Aorta (tissue), 5 donors: ENCODE measurements around the gene CCNT1. TPM values are rescaled to one million over a fixed set of nuclear protein-coding genes. Genes with fewer than 3 reads are reported as not detected.
"Not testable (repeated sequence)": the region's sequence is repeated elsewhere in the genome, so short reads cannot be mapped to it uniquely, and the experiment has no call there.

Experiments used
- ATAC-seq: fragments of 200-7000 bp; cut with Tn5 transposase; one replicate; pipeline ENCODE4 v1.9.1; 2022; ENCODE audit warnings: moderate library complexity; ENCODE audit not compliant: low FRiP score
- DNase-seq, 2 donors: peaks; one replicate each; pipeline ENCODE4 v3.0.0-alpha.2; 2020
- H3K27ac ChIP-seq, 2 donors: one replicate each; pipeline ENCODE4 v1.5.1; 2013; ENCODE audit warnings: low read length in 2 of 2, mild to moderate bottlenecking in 2 of 2, moderate library complexity in 2 of 2, control low read depth in 1 of 2, inconsistent platforms in 1 of 2, low read depth in 1 of 2
- H3K27me3 ChIP-seq, 2 donors: one replicate each; pipeline ENCODE4 v1.6.1; 2013; ENCODE audit warnings: control low read depth in 1 of 2, low read length in 1 of 2, mild to moderate bottlenecking in 1 of 2, moderate library complexity in 1 of 2; ENCODE audit not compliant: insufficient read depth in 2 of 2, control insufficient read depth in 1 of 2
- H3K36me3 ChIP-seq, 2 donors: one replicate each; pipeline ENCODE4 v1.6.1; 2013; ENCODE audit warnings: control low read depth in 1 of 2, low read length in 1 of 2, mild to moderate bottlenecking in 1 of 2; ENCODE audit not compliant: insufficient read depth in 2 of 2, control insufficient read depth in 1 of 2
- H3K4me1 ChIP-seq, 2 donors: one replicate each; pipeline ENCODE4 v1.6.1; 2013; ENCODE audit warnings: low read length in 2 of 2, control low read depth in 1 of 2, mild to moderate bottlenecking in 1 of 2, moderate library complexity in 1 of 2; ENCODE audit not compliant: insufficient read depth in 2 of 2, control insufficient read depth in 1 of 2
- H3K4me3 ChIP-seq, 2 donors: one replicate each; pipeline ENCODE4 v1.5.1; 2013; ENCODE audit warnings: low read length in 2 of 2, control low read depth in 1 of 2, mild to moderate bottlenecking in 1 of 2
- H3K9me3 ChIP-seq: one replicate; pipeline ENCODE4 v1.6.1; 2013; ENCODE audit warnings: mild to moderate bottlenecking, low read length; ENCODE audit not compliant: control insufficient read depth
- whole genome bisulfite sequencing, 2 donors: extraction: QIAGEN DNeasy Blood & Tissue Kit; methylation state at CpG; one replicate each; pipeline ENCODE4 v1.1.7; 2013; 5-methylcytosine and 5-hydroxymethylcytosine counted together
- intact Hi-C, 2 donors: fragments of 100-400 bp; cut with DNase I; formaldehyde crosslinking; loops; one replicate each; pipeline versions ENCODE4 v1.14.2 to v1.15.0; 2022
- polyA plus RNA-seq, 2 donors: library from polyadenylated mRNA; stranded (reverse); fragments of 200-250 nt; gene quantifications; one replicate each; pipeline ENCODE4 v1.2.3, GENCODE V29; 2013
- total RNA-seq, 2 donors: library from RNA; stranded (reverse); fragmentation: NEBNext Ultra II Directional; extraction: Animal tissue kit (Norgen Biotek cat#: 25700); gene quantifications; one replicate each; pipeline ENCODE4 v1.2.1, GENCODE V29; 2021
- donor health status: healthy with polysubstance abuse.
- donor health status: Bipolar disorder and iron deficiency.
- donor health status: DM: no; HTN: no; CAD: no.
- donor health status: DM: no; HTN: no; CAD: no.
- donor health status: DM: yes; HTN: yes; CAD: no.

CCNT1 gene
- total and polyA plus RNA-seq, 4 donors, result 3.9 to 42.0 (median 22.1) TPM

- no peaks in the 10 kb centered on the region for H3K27me3 ChIP-seq
- intact Hi-C loops, result no loop called here
- 38 to 41% methylated on average over 5 of the region's 5 CpGs for WGBS, 2 donors
Observed at GRCh38 chr12:48739618-48740269, 23.2 kb upstream of the CCNT1 start.

DNA sequence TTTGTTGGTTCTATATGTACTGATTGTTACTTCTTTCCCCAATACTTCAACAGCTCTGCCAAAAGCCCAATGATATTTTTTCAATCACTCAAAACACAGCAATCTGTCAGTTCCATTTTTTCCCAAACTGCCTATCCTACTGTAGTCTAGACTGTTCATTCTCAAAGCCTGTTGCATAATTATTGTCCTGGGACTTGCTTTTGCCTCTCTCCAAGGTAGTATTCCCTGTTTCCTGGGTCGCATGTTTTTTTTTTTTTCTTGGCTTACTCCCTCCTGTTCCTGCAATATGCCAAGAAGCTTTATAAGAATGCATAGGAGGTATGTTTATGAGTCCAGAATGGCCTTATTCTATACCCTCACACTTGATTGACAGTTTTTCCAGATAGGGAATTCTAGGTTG, 19.9 kb upstream of the CCNT1 start:
- no peak for ATAC-seq
- H3K9me3 ChIP-seq, result no peaks in the 10 kb centered on the region
- 4 to 18% methylated on average over 1 of the region's 1 CpG for WGBS, 2 donors
- H3K36me3 ChIP-seq, result no peaks in the 10 kb centered on the region
- H3K27me3 ChIP-seq, result no peaks in the 10 kb centered on the region
- intact Hi-C loops, result no loop called here
- H3K4me1 ChIP-seq, result no peaks in the 10 kb centered on the region
- no peak overlapping the region for H3K4me3 ChIP-seq
- DNase-seq, result no peak
- H3K27ac ChIP-seq, result no peak overlapping the region

More at GRCh38 chr12:48739618-48740269, 23.2 kb upstream of the CCNT1 start:
- no peak for DNase-seq
- Histone ChIP-seq H3K27ac (no peak overlapping the region), H3K4me3 (no peak overlapping the region), H3K4me1 (no peaks in the 10 kb centered on the region), H3K36me3 (no peaks in the 10 kb centered on the region), H3K9me3 (no peaks in the 10 kb centered on the region)
- ATAC-seq, result no peak

- no peak overlapping the region for H3K27ac ChIP-seq
- H3K36me3 ChIP-seq, result no peaks in the 10 kb centered on the region
- intact Hi-C loops, result no loop called here
- no peak overlapping the region for H3K4me3 ChIP-seq
- H3K27me3 ChIP-seq, result no peaks in the 10 kb centered on the region
- no peaks in the 10 kb centered on the region for H3K9me3 ChIP-seq
- no peaks in the 10 kb centered on the region for H3K4me1 ChIP-seq
- ATAC-seq (no peak), DNase-seq (no peak)
- 76 to 80% methylated on average over 5 of the region's 5 CpGs for WGBS, 2 donors
Observed at GRCh38 chr12:48728807-48729206, 12.3 kb upstream of the CCNT1 start.

GRCh38 chr12:48720737-48721136, 4.2 kb upstream of the CCNT1 start:
- not testable (repeated sequence) for ATAC-seq, H3K4me3 ChIP-seq

DNA sequence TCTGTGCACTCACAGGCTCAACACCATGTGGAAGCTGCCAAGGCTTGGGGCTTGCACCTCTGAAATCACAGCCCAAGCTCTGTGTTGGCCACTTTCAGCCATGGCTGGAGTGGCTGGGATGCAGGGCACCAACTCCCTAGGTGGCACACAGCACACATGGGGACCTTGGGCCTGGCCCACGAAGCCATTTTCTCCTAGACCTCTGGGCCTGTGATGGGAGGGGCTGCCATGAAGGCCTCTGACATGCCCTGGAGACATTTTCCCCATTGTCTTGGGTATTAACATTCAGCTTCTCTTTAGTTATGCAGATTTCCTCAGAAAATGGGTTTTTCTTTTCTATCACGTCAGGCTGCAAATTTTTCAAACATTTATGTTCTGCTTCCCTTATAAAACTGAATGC, 3.7 kb upstream of the CCNT1 start:
- intact Hi-C loops, H3K4me3 ChIP-seq, H3K27ac ChIP-seq, H3K4me1 ChIP-seq, H3K27me3 ChIP-seq, H3K36me3 ChIP-seq, DNase-seq, ATAC-seq, H3K9me3 ChIP-seq: not testable (repeated sequence)
- 46 to 73% methylated on average over 2 of the region's 2 CpGs for WGBS, 2 donors

More at GRCh38 chr12:48720737-48721136, 4.2 kb upstream of the CCNT1 start:
- H3K27me3 ChIP-seq, H3K9me3 ChIP-seq, H3K36me3 ChIP-seq, H3K4me1 ChIP-seq, H3K27ac ChIP-seq, intact Hi-C loops, DNase-seq: not testable (repeated sequence)
- 95 to 97% methylated on average over 1 of the region's 1 CpG for WGBS, 2 donors

DNA sequence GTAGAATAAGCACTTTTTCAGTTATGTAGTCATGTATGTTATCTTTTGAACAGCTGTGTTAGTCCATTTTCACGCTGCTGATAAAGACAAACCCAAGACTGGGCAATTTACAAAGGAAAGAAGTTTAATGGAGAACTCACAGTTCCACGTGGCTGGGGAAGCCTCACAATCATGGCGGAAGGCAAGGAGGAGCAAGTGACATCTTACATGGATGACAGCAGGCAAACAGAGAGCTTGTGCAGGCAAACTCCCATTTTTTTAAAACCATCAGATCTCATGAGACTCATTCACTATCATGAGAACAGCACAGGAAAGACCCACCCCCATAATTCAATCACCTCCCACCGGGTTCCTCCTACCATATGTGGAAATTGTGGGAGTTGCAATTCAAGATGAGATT, 2.5 kb upstream of the CCNT1 start:
- H3K27ac ChIP-seq, DNase-seq, ATAC-seq, H3K4me1 ChIP-seq, H3K4me3 ChIP-seq, H3K27me3 ChIP-seq, H3K36me3 ChIP-seq, intact Hi-C loops, H3K9me3 ChIP-seq: not testable (repeated sequence)
- 69 to 73% methylated on average over 4 of the region's 4 CpGs for WGBS, 2 donors

DNA sequence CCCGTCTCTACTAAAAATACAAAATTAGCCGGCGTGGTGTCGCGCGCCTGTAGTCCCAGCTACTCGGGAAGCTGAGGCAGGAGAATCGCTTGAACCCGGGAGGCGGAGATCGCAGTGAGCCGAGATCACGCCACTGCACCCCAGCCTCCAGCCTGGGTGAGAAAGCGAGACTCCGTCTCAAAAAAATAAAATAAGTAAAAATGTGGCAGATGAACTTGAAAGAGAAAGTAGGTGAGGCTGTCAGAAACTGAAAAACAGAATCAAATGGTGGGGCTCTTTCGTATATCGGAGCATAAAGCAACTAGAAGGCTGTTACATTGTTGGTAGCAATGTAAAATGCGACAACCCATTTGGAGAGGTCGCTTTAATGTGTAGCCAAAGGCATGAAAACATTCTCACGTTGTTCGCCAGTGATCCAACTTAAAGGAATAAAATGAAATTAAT, 767 bp upstream of the CCNT1 start:
- no peak for ATAC-seq
- WGBS, 2 donors, result 8% methylated on average over 21 of the region's 21 CpGs
- peaks cover 0 to 3% of the 10 kb centered on the region in 2 donors for H3K4me1 ChIP-seq
- intact Hi-C loops, result no loop called here
- no peaks in the 10 kb centered on the region for H3K9me3 ChIP-seq
- H3K4me3 ChIP-seq, result peak overlapping the region; percentile 6 to 37
- H3K27me3 ChIP-seq, result no peaks in the 10 kb centered on the region
- H3K36me3 ChIP-seq, result no peaks in the 10 kb centered on the region
- H3K27ac ChIP-seq, result peak overlapping the region in 1 of 2 donors; percentile 36
- DNase-seq, result no peak

DNA sequence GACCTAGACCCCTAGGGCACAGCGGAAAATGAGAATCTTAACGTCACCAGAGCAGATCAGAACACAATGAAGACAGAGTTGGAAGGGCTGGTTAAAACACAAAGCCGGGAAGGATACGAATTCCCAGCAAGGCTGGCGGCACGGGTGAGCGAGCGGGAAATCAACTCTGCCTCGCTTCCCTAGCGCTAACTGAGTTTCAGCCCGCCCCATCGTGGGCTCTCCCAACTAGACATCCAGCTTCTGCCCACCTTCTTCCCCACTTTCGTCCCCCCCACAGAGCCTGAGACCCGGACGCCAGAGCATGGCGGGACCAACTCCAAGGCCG, 377 bp downstream of the CCNT1 start:
- no peak for DNase-seq
- no peaks in the 10 kb centered on the region for H3K9me3 ChIP-seq
- peak overlapping the region; percentile 61 to 81 for H3K4me3 ChIP-seq
- H3K4me1 ChIP-seq, result peaks cover 0 to 3% of the 10 kb centered on the region in 2 donors
- H3K27ac ChIP-seq, result peak overlapping the region; percentile 31 to 91
- H3K27me3 ChIP-seq, result no peaks in the 10 kb centered on the region
- no peaks in the 10 kb centered on the region for H3K36me3 ChIP-seq
- 0% methylated on average over 16 to 17 of the region's 17 CpGs for WGBS, 2 donors
- intact Hi-C loops, result loop anchor here in 1 of 2 donors (1.0 kb wide), 1 partner anchor 34 kb away; the partner anchor contains the start of gene KANSL2
- ATAC-seq, result peak; percentile 1

DNA sequence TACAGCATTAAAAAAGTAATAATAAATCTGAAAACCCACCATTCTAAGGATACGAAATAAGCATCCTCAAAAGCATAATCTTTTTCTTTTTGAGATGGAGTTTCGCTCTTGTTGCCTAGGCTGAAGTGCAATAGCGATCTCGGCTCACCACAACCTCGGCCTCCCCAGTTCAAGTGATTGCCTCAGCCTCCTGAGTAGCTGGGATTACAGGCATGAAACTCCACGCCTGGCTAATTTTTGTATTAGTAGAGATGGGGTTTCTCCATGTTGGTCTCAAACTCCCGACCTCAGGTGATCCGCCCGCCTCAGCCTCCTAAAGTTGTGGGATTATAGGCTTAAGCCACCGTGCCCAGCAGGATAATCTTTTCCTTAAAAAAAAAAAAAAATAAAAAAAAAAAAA, 4.3 kb downstream of the CCNT1 start:
- H3K27ac ChIP-seq, result no peak overlapping the region
- intact Hi-C loops, result no loop called here
- no peak for ATAC-seq
- no peak for DNase-seq
- H3K27me3 ChIP-seq, result no peaks in the 10 kb centered on the region
- H3K36me3 ChIP-seq, result no peaks in the 10 kb centered on the region
- no peaks in the 10 kb centered on the region for H3K9me3 ChIP-seq
- peaks cover 0 to 3% of the 10 kb centered on the region in 2 donors for H3K4me1 ChIP-seq
- H3K4me3 ChIP-seq, result no peak overlapping the region
- WGBS, 2 donors, result 95 to 97% methylated on average over 10 of the region's 10 CpGs
